NCI-H748 treated with DMSO at 0.1 percent for 48 hours (cell line): Measurements from ENCODE around the gene BAHCC1.

Experiments
- DNase-seq: peaks from one replicate; lab custom pipeline; 2025; lab: John Stamatoyannopoulos, UW

The BAHCC1 gene

GRCh38 chr17:81461607-81462500 lies 66.6 kb downstream of the BAHCC1 start:
- DNase-seq, result no peak

DNA sequence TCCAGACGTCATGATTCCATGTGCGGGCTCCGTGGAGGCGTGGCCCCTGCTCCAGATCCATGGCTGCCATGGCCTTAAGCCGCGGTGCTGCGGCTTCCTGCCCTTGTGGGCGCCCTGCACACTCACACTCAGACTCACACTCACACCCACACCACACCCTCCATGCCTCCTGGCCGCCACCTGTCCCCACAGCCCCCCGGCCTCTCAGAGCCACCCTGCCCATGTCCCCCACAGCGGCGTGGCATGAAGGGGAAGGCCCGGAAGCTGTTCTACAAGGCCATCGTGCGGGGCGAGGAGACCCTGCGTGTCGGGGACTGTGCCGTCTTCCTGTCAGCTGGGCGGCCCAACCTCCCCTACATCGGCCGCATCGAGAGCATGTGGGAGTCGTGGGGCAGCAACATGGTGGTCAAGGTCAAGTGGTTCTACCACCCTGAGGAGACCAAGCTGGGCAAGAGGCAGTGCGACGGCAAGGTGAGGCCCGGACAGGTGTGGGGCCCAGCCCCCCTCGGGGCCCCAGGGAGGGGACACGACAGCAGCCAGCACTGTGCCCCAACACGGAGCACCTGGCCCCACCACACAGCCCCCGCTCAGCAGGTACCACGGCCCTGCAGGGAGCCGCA lies 67.4 kb downstream of the BAHCC1 start:
- DNase-seq, result no peak

DNA sequence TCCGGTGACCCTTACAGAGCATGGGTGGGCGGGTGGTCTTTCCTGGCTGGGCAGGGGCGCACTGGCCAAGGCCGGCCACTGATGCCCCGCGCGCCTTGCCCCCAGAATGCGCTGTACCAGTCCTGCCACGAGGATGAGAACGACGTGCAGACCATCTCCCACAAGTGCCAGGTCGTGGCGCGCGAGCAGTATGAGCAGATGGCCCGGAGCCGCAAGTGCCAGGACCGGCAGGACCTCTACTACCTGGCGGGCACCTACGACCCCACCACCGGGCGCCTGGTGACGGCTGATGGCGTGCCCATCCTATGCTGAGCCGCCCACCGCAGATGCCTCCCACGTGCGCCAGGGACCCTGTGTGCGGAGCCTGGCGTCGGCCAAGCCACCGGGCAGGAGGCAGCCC lies 68.2 kb downstream of the BAHCC1 start:
- no peak for DNase-seq

- no peak for DNase-seq
Measured at GRCh38 chr17:81464586-81464985, 69.3 kb downstream of the BAHCC1 start.

GRCh38 chr17:81465910-81466309 lies 70.7 kb downstream of the BAHCC1 start:
- no peak for DNase-seq

- DNase-seq, result no peak
Measured at GRCh38 chr17:81466564-81467472, 71.6 kb downstream of the BAHCC1 start.

DNA sequence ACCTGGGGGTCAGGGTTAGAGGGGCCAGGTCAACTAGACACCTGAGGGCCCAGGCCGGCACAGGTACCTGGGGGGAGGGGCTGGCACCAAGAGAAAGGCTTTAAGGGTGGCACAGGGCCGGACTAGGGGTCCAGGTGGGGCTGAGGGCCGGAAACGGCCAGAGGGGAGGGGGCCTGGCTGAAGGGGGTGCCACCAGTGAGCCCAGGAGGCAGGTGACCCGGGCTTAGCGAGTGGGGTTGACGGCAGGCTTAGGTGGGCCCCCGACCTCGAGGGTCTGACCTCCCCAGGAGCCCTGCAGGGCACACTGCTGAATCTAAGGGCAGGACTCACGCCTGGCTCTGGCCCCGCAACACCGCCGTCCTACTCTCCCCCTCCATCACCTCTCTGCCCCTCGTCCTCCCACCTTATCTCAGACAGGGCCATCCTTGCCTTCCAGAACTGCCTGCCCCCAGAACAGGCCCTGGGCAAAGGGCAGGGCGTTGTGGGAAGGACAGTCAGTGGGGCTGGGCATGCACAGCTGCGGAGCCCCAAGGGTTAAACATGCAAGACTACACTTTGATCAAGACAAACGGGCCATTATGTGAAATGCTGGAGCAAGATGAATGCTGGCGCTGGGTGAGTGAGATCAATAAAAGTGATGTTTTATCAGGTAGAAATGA lies 73.0 kb downstream of the BAHCC1 start:
- DNase-seq, result no peak

DNA sequence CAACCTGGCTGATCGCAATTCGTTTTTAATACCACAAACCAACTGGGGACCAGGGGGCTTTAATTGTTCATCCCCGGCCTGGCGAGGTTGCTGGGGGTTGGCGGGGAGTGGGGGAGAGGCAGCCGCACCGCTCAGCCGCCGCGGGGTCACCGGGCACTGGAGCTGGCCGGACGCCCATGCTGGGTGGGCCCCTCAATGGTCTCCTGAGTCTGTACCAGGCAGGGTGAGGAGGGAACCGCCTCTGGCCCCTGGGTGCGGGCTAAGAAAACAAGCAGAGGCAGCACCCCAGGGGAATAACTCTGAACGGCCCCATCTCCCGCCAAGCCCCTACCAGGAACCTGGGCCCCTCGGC lies 73.5 kb downstream of the BAHCC1 start:
- no peak for DNase-seq

DNA sequence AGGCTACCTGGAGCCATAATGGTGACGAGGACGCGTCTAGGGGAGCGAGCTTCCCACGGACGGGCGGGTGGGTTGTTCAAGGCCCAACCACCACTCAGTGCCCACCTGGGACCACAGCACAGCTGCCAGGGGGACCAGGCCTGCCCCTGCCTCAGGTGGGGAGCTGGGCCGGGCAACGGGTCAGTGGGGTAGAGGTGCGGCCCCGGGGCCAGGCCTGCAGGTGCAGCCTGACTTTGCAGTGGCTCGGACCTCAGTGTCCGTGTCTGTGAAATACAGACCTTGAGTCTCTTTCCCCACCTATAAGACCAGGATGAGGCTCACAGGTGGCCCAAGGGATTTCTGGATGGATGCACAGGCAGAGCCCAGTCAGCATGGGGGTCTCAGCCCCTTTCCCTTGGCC lies 74.0 kb downstream of the BAHCC1 start:
- no peak for DNase-seq

- no peak for DNase-seq
Measured at GRCh38 chr17:81470270-81470943, 75.2 kb downstream of the BAHCC1 start.

GRCh38 chr17:81470944-81471817 lies 75.9 kb downstream of the BAHCC1 start:
- DNase-seq, result no peak

GRCh38 chr17:81471818-81472456 lies 76.7 kb downstream of the BAHCC1 start:
- DNase-seq, result no peak

DNA sequence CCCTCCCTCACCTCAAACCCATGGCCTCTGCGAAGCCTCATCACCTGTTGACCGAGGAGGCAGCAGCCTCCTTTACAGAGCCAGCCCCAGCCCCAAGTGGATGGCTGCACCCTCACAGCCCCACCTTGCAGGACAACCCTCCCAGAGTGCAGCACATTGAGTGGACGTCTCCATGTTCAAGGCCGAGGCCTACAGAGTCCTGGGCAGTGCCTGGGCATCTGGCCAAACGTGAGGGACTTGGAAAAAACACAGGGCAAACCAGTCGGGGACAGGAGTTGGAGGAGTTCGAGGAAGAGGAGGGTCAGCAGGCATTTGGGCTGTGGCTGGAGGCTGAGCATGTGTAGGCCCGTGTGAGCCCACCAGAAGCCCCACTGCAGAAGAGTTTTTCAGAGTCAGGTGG lies 77.8 kb downstream of the BAHCC1 start:
- no peak for DNase-seq

DNA sequence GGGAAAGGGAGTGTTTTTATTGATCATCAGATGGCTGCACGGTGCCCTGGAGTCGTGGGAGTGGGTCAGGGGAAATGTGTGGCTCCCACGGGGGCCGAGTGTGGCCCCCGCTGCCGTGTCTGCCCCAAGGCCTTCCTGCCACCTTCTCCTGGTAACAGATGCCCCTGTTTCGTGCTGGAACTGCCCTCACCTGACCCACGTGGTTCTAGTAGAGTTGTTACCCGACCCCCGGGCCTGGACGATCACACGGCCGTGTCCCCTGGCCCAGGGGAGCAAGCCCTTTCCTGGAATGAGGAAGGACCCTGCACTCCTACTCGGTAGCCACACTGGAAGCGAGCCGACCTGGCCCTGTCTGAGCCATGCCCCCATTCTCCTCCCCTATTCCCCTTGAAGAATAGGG lies 79.7 kb downstream of the BAHCC1 start:
- no peak for DNase-seq

GRCh38 chr17:81476097-81476496 lies 80.8 kb downstream of the BAHCC1 start:
- DNase-seq, result no peak

GRCh38 chr17:81476635-81477034 lies 81.4 kb downstream of the BAHCC1 start:
- DNase-seq, result no peak

DNA sequence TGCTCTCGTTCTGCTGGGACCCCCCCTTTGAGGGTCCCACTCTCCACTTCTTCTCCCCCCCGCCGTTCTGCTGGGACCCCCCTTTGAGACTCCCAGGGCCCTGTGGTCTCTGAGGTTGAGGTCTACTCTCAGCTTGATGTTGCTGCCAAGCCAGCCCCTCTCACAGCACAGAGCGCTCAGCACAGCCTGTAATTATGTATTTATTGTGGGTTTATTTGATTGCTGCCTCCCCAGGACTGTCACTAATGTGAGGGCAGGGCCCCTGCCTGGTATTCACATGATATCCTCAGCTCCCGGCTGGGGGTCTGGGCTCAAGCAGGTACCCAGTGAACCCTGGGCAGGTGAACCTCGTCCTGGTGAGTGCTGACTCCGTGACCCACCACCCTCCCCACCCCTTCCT lies 81.9 kb downstream of the BAHCC1 start:
- DNase-seq, result no peak

DNA sequence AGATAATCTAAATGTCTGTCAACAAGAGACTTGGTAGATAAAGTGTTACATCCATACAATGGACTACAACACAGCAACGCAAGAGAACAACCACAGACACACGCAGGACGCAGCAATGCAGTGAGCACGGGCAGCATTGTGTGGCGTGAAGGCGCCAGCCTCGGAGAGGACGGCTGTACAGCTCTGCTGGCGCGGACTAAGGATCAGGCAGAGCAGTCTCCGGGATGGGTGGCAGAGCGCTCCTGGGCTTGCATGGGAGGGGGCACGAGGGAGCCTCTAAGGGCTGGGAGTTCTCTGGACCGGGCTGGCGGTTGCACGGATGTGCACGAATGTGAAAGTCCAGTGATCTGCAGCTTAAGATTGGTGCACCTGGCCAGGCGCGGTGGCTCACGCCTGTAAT lies 82.9 kb downstream of the BAHCC1 start:
- no peak for DNase-seq

DNA sequence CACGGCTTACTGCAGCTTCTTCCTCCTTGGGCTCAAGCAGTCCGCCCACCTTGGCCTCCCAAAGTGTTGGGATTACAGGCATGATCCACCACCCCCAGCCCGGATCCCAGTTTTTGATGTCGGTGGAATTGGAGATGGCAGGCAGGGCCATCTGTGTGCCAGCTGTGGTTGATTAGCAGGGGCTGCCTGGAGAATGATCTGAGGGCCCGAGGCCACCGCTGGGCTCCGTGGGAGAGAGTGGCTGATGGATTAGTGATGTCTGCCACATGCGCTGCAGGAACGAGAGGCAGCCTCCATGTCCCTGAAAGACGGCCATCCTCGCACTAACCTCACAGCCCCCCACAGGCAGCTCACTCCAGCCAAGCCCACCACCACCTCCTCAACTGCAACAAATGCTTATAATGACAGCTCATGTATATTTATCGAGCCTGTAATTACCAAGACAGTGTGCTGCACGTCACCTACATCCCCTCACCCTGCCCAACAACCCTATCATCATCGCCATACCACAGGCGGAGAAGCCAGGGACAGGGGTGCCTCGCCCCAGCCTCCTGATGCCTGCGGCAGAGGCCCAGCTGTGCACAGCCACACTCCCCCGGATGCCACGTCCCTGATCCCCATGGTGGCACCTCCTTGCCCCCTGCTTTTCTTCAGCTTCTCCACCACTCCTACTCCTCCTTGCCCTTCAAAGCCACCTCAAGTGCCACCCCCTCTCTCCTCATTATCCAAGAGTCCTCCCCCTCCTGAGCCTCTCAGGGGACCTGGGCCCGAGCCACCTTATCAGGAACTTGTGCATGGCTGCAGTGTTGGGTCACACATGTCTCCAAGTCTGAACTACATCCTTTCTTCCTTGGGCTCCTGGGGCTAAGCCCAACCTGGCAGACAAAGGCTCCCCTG lies 84.2 kb downstream of the BAHCC1 start:
- DNase-seq, result no peak
